Parathyroid adenoma (tissue), 2 donors: ENCODE measurements around the gene VPS26C.

Experiments
- H2AFZ ChIP-seq: fragments of 300-600 bp; sonication (generic); one replicate; pipeline ENCODE4 v1.7.0; 2017; ENCODE audit warnings: antibody characterized with exemption, mild to moderate bottlenecking
- H3K27ac ChIP-seq: fragments of 300-600 bp; sonication (generic); one replicate; pipeline ENCODE4 v1.7.0; 2017
- H3K27me3 ChIP-seq: fragments of 300-600 bp; sonication (generic); one replicate; pipeline ENCODE4 v1.7.0; 2017; ENCODE audit warnings: low read length; ENCODE audit not compliant: control insufficient read depth, insufficient read depth
- H3K36me3 ChIP-seq: fragments of 300-600 bp; sonication (generic); one replicate; pipeline ENCODE4 v1.7.0; 2017; ENCODE audit warnings: low read length; ENCODE audit not compliant: control insufficient read depth, insufficient read depth
- H3K4me1 ChIP-seq: fragments of 300-600 bp; sonication (generic); one replicate; pipeline ENCODE4 v1.7.0; 2017; ENCODE audit warnings: control low read depth
- H3K4me2 ChIP-seq: fragments of 300-600 bp; sonication (generic); one replicate; pipeline ENCODE4 v1.7.0; 2017; ENCODE audit warnings: low read length
- H3K4me3 ChIP-seq: fragments of 300-600 bp; sonication (generic); one replicate; pipeline ENCODE4 v1.7.0; 2017; ENCODE audit warnings: low read depth, low read length
- H3K79me2 ChIP-seq: fragments of 300-600 bp; sonication (generic); one replicate; pipeline ENCODE4 v1.7.0; 2017; ENCODE audit warnings: control low read depth
- H3K9ac ChIP-seq: fragments of 300-600 bp; sonication (generic); one replicate; pipeline ENCODE4 v1.7.0; 2017; ENCODE audit warnings: mild to moderate bottlenecking
- H3K9me3 ChIP-seq: fragments of 300-600 bp; sonication (generic); one replicate; pipeline ENCODE4 v1.7.0; 2017; ENCODE audit warnings: low read length; ENCODE audit not compliant: control insufficient read depth
- TF ChIP-seq, protein P1 (sequence below): fragments of 300-600 bp; sonication (generic); IDR thresholded peaks from one replicate; pipeline ENCODE4 v1.7.0; 2017; ENCODE audit warnings: antibody characterized with exemption, mild to moderate bottlenecking
- donor health status: primary hyperparathyroidism.

The VPS26C gene

GRCh38 chr21:37278199-37278598 is 11.1 kb upstream of the VPS26C start:
- Histone ChIP-seq H3K9ac (no peak overlapping the region), H3K4me2 (no peak overlapping the region), H3K4me1 (no peaks in the 10 kb centered on the region), H3K9me3 (no peaks in the 10 kb centered on the region), H3K27ac (no peak overlapping the region), H3K36me3 (no peaks in the 10 kb centered on the region), H3K4me3 (no peak overlapping the region), H2AFZ (no peak overlapping the region), H3K79me2 (no peaks in the 10 kb centered on the region), H3K27me3 (no peaks in the 10 kb centered on the region)
- TF ChIP-seq, protein P1, sequence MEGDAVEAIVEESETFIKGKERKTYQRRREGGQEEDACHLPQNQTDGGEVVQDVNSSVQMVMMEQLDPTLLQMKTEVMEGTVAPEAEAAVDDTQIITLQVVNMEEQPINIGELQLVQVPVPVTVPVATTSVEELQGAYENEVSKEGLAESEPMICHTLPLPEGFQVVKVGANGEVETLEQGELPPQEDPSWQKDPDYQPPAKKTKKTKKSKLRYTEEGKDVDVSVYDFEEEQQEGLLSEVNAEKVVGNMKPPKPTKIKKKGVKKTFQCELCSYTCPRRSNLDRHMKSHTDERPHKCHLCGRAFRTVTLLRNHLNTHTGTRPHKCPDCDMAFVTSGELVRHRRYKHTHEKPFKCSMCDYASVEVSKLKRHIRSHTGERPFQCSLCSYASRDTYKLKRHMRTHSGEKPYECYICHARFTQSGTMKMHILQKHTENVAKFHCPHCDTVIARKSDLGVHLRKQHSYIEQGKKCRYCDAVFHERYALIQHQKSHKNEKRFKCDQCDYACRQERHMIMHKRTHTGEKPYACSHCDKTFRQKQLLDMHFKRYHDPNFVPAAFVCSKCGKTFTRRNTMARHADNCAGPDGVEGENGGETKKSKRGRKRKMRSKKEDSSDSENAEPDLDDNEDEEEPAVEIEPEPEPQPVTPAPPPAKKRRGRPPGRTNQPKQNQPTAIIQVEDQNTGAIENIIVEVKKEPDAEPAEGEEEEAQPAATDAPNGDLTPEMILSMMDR = no peak

DNA sequence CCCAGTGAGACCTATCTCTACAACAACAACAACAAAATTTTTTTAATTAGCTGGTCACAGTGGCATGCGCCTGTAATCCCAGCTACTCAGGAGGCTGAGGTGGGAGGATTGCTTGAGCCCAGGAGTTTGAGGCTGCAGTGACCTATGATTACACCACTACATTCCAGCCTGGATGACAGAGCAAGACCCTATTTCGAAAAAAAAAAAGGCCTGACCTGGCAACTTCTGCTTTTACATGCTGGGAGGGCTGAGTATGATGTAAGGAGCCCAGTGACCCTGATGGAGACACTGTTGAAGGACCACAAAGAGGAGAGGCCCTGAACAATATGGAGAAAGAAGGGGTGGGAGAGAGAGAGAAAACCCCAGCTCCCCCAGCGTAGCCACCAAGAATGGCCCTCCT is 9.2 kb upstream of the VPS26C start:
- H2AFZ ChIP-seq = no peak overlapping the region
- H3K27me3 ChIP-seq = no peaks in the 10 kb centered on the region
- H3K79me2 ChIP-seq = no peaks in the 10 kb centered on the region
- H3K4me3 ChIP-seq = no peak overlapping the region
- TF ChIP-seq, protein P1 = no peak
- no peaks in the 10 kb centered on the region for H3K36me3 ChIP-seq
- H3K9me3 ChIP-seq = no peaks in the 10 kb centered on the region
- no peak overlapping the region for H3K4me2 ChIP-seq
- no peak overlapping the region for H3K9ac ChIP-seq
- H3K27ac ChIP-seq = no peak overlapping the region
- H3K4me1 ChIP-seq = no peaks in the 10 kb centered on the region

GRCh38 chr21:37273911-37274690 is 7.0 kb upstream of the VPS26C start:
- Histone ChIP-seq H3K4me3 (no peak overlapping the region), H2AFZ (no peak overlapping the region), H3K27me3 (no peaks in the 10 kb centered on the region), H3K79me2 (no peaks in the 10 kb centered on the region), H3K9me3 (no peaks in the 10 kb centered on the region), H3K27ac (no peak overlapping the region), H3K36me3 (no peaks in the 10 kb centered on the region), H3K4me1 (no peaks in the 10 kb centered on the region), H3K9ac (no peak overlapping the region), H3K4me2 (no peak overlapping the region)
- TF ChIP-seq, protein P1 = no peak

DNA sequence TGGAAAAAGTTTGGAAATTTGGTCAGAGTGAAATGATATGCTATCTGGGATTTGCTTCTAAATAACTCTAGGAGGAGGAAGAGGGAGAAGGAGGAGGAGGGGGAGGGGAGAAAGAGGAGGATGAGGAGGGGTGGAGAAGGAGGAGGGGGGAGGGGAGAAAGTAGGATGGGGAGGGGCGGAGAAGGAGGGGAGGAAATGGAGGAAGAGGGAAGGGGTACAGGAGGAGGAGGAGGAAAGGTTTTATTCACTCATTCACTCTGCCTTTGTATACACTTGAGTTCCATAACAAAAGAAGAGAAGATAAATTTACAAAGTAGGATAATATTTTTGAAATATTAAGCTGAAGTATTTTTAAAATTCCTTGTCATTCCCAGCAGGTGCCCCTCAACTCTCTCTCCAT is 6.3 kb upstream of the VPS26C start:
- H3K79me2 ChIP-seq = no peaks in the 10 kb centered on the region
- no peaks in the 10 kb centered on the region for H3K9me3 ChIP-seq
- TF ChIP-seq, protein P1 = no peak
- no peaks in the 10 kb centered on the region for H3K36me3 ChIP-seq
- peaks cover 2% of the 10 kb centered on the region for H3K4me1 ChIP-seq
- H2AFZ ChIP-seq = no peak overlapping the region
- no peaks in the 10 kb centered on the region for H3K27me3 ChIP-seq
- no peak overlapping the region for H3K9ac ChIP-seq
- H3K27ac ChIP-seq = no peak overlapping the region
- no peak overlapping the region for H3K4me2 ChIP-seq
- H3K4me3 ChIP-seq = no peak overlapping the region

DNA sequence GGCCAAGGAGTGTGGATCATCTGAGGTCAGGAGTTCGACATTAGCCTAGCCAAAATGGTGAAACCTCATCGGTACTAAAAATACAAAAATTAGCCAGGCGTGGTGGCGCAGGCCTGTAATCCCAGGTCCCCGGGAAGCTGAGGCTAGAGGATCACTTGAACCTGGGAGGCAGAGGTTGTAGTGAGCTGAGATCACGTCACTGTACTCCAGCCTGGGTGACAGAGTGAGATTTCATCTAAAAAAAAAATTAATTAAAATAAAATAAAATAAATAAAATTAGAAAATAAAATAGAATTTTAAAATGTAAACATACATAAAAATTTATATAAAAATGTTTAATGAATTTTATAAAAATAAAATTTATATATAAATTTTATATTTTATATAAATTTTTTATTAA is 5.8 kb upstream of the VPS26C start:
- TF ChIP-seq, protein P1 = no peak
- no peak overlapping the region for H3K9ac ChIP-seq

More for the DNA sequence above, 5.8 kb upstream of the VPS26C start:
- H3K36me3 ChIP-seq = no peaks in the 10 kb centered on the region
- no peak overlapping the region for H3K4me3 ChIP-seq
- no peaks in the 10 kb centered on the region for H3K9me3 ChIP-seq
- peaks cover 2% of the 10 kb centered on the region for H3K4me1 ChIP-seq
- H2AFZ ChIP-seq = no peak overlapping the region
- H3K4me2 ChIP-seq = no peak overlapping the region
- no peaks in the 10 kb centered on the region for H3K79me2 ChIP-seq
- H3K27me3 ChIP-seq = no peaks in the 10 kb centered on the region
- H3K27ac ChIP-seq = no peak overlapping the region
